GM11168 (cell line): ENCODE measurements around the gene SMTNL2.
"Not testable (repeated sequence)": the region's sequence is repeated elsewhere in the genome, so short reads cannot be mapped to it uniquely, and the experiment has no call there.

Experiments used
- in situ Hi-C: fragments of 300-500 bp; cut with MboI; formaldehyde crosslinking; loops from one replicate; pipeline ENCODE4 v1.12.0; 2022; ENCODE audit warnings: low sequenced_read_pairs; ENCODE audit not compliant: unreplicated experiment

SMTNL2 gene

DNA sequence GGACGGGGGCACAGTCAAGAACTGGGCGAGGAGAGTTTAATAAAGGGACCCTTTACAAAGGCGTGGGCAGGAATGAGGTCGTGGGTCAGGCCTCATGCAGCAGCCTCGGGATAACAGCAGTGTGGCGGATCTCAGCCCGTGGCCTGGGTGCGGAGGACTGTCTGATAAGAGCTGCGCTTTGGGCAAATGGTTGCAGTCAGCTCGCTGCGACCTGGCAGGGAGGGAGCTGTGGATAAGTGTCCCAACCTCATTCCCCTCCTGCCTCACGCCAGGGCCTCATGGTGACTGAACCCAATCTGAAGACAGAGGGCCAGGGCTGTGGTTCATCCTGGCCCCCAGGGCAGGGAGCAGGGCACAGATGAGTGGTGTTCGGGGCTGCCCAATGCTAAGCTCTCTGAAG is 13.6 kb downstream of the SMTNL2 start:
- in situ Hi-C loops: no loop called here

DNA sequence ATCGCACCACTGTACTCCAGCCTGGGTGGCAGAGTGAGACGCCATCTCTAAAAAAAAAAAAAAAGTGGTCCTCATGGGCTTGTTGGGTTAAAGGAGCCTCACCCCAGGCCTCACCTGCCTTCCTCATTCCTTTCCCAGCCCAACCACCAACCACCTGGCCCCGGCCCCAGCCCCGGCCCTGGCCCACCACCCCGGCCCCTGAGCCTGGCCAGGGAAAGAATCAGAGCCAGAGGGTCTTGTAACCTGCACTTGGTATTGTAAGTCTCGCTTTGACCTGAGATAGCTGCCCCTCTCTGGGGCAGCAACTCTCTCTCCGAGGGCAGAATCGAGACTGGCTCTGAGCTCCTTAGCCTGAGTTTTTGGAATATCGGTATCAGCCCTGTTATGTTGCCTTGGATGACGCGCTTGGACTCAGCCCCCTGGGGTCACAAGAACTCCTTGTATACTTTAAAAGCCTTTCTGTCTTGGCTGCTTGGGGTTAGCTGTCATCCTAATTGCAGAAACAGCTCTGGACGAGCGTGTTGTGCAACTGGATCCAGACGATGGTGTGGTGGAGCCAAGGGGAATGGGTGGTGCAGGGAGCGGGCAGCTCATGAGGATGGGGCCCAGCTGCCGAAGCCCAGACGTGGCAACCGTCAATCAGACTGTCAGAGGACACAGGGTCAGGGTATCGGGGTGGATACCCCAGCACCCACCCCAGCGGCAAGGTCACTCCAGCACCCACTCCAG is 14.6 kb downstream of the SMTNL2 start:
- in situ Hi-C loops: no loop called here

DNA sequence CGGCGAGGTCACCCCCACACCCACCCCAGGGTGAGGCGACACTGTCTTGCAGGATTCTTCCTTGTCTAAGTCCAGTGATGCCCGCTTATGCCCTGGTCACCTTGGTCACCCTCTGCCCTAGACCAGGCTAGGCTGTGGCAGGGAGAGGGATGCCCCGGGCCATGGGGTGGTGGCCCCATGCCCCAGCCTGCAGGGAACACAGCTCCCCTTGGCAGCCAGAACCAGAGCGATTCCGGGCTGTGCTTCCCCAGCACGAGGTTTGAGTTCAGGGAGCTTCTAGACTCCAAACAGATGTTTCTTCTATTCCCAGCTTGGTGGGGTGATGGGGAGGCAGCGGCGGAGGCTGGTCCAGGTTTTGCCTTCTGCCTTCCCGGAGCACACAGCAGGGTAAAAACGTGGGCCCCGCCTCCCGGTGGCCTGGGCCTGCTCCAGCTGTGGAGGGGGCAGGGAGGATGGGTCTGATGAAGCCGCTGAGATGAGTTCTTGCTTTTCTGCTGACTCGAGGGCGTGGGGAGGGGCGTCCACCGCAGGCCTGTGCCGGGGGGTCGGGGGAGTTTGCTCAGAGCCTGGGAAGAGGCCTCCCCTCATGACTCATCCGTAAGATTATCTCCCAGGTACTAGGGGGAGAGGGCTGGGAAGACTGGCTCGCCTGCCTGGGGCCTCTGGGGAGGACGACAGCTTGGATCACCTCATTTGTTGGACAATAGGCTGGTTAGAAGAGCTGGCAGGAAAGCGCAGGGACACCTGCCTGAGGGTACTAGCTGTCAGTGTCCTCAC is 15.4 kb downstream of the SMTNL2 start:
- in situ Hi-C loops: no loop called here

DNA sequence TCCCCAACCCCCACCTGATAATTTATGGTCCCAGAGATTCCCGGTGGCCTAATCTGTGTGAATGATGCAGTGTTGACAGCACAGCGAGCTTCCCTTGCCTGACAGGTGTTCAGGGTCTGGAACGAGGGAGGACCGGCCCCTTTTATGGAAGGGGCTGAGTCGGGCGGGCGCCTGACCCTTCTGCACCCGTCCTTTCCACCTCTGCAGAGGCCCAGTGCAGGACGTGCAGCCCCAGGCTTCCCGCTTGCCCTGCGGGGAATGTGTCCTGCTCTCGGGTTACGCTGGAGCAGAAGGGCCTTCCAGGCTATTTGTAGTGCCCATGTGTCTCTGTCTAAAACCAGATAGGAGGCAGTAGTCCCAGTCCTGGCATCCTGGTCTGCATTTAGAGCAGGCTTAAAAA is 16.2 kb downstream of the SMTNL2 start:
- in situ Hi-C loops: no loop called here

DNA sequence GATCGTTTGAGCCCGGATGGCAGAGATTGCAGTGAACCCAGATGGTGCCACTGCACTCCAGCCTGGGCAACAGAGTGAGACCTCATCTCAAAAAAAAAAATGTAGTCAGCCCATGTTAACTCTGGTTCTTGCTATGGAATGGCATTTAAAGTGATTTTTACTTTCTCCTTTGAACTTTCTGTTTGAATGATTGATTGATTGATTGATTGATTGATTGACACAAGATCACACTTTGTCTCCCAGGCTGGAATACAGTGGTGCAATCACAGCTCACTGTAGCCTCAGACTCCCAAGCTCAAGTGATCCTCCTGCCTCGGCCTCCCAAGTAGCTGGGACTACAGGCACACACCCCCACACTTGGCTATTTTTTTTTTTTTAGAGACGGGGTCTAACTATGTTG is 17.0 kb downstream of the SMTNL2 start:
- in situ Hi-C loops: no loop called here

DNA sequence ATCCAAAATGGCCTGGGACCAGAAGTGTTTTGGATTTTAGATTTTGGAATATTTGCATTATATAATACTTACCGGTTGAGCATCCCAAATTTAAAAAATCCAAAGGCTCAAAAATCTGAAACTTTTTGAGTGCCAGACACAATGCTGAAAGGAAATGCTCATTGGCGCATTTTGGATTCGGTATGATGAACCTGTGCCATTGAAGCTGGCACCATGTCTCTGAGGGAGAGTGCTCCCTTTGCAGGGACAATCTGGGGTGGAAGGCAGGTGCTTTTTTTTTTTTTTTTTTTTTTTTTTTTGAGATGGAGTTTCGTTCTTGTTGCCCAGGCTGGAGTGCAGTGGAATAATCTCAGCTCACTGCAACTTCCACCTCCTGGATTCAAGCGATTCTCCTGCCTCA is 17.7 kb downstream of the SMTNL2 start:
- in situ Hi-C loops: no loop called here

DNA sequence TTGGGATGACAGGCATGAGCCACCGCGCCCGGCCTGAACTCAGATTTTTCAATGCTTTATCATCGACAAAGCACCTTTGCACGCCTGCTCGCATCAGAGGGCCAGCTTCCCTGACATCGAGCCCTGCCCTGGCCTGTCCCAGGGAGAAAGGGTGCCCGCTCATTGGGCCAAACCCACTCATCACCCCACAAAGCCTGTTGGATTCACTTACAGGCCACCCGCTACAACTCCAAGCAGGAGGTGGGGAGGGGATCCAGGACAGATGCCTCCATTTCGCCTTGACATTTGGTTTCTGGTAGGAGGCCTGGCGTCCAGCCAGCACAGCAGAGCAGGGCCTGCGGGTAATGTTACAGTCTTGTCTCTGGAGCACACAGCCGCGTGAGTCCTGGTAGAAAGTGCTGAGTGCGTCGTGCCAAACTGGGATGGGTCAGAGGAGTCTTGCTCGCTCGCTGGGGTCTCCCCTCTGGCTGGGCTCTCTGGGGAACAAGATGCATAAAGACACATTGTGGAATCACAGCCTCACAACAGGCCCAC is 19.8 kb downstream of the SMTNL2 start:
- in situ Hi-C loops: no loop called here

DNA sequence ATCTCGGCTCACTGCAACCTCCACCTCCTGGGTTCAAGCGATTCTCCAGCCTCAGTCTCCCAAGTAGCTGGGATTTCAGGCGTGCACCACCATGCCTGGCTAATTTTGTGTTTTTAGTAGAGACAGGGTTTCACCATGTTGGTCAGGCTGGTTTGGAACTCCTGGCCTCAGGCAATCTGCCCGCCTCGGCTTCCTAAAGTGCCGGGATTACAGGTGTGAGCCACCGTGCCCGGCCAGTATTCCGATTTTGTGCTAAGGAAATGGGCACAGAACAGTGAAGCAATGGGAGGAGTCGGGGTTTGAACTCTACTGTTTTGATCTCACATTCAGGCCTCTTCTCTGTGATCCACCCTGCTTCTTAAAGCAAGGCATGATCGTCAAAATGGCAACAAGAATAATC is 20.4 kb downstream of the SMTNL2 start:
- in situ Hi-C loops: not testable (repeated sequence)

DNA sequence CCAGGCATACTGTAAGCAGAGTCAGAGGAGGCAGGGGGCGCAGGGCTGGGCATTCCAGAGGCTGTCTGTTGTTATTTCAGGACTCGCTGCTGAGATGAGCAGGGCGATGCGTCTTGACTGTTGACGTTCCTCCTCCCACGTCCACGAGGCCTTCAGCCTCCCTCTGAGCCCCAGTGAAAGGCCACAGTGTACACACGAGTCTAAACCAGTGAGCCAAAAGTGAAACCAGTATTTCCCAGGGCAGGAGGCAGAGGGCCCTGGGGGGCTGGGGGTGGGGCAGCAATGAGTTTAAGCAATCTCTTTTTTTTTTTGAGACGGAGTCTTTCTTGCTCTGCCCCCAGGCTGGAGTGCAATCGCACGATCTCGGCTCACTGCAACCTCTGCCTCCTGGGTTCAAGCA is 21.5 kb downstream of the SMTNL2 start:
- in situ Hi-C loops: no loop called here

DNA sequence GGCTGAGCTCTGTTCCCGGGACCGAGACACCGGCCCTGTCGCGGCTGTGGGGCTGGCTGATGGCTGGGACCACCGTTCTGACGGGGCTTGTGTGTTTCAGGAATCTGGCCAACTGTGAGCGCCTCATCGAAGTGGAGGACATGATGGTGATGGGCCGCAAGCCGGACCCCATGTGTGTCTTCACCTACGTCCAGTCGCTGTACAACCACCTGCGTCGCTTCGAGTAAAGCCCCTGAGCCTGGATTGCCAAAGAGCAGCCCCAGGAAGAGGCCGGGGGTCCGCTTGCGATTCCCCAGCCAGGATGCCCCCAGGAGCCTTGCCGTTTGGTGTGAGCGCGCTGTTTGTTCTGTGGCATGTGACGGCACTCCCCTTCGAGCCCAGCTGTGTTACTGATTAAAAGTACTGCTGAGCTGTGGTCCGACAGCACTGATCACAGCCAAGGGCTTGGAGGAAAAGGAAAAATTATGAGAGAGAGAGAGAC is 23.0 kb downstream of the SMTNL2 start:
- in situ Hi-C loops: no loop called here

DNA sequence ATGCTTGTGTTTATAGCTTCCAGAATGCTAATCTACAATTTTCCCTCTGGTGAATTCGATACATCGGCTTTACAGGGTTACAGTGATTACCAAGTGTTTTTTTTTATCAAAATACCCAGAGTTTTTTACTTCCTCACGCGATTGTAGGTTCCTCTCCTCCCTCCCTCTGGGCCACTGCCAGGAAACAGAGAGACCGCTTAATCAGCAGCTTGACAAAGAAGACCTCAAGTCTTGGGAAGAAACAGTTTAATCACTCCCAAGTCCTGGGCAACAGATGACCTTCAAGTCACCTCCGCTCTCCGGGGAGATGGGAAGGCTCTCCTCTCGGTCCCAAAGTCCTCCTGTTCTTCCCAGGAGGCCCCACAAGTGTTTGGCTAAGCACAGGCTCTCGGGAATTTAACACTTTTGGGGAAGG is 23.5 kb downstream of the SMTNL2 start:
- in situ Hi-C loops: no loop called here

DNA sequence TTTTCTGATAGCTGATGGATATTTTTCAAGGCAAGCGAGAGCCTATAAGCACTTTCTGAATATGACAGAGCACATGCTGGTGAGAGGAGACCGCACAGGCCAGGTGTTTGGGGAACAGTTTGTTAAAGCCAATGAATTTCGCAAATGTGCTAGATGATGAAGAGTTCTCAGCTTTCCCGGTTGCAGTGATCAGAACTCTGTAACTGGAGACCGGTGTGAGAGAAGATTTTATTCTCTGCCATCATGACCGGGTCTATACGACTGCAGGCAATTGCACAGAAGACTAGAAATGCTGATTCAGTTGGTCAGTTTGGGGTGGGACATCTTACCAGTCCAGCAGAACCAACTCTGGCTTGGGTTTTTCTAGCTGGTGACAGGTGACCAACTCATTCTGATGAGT is 25.4 kb downstream of the SMTNL2 start:
- in situ Hi-C loops: no loop called here

DNA sequence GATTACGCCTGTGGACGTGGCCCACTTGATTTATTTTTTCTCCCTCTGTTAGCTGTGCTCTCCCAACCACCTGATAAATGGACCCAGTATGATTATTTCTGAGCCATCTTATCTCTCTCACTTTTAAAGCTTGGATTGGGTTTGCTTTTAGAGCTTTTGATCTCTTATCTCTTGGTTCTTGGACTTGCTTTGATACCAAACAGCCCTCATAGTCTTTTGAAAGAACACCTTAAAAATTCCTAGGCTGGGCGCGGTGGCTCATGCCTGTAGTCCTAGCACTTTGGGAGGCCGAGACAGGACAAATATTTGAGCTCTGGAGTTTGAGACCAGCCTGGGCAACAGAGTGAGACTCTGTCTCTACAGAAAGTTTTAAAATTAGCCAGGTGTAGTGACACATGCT is 25.8 kb downstream of the SMTNL2 start:
- in situ Hi-C loops: no loop called here

DNA sequence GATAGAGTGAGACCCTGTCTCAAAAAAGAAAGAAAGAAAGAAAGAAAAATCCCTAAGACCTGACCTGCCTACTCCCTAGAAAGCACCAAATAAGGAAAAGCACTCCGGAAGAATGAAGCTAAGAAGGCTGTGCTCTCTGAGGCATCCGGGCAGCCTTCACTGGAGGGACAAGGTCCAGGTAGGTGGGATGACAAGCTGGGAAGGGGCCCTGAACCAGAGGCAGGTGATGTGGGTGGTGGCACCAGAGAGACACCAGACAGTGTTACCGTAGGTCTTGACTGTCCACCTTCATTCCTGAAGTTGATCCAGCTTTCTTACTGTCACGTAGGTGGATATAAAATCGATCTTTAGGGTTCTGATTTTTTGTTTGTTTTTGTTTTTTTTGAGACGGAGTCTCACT is 26.3 kb downstream of the SMTNL2 start:
- in situ Hi-C loops: no loop called here

DNA sequence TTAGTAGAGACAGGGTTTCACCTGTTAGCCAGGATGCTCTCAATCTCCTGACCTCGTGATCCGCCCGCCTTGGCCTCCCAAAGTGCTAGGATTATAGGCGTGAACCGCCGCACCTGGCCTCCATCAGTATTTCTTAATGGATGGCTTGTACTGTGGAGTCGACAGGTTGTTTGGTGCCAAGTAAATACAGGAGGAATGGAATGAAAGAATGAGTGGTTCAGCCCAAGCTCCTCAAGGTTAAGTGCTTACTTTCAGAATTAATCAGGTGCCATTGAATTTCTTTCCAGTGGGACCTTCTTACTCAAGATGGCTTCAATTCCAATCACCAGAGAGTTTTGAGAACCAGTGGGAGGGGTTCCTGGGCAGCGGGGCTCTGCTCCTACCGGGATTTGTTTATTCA is 32.1 kb downstream of the SMTNL2 start:
- in situ Hi-C loops: no loop called here

DNA sequence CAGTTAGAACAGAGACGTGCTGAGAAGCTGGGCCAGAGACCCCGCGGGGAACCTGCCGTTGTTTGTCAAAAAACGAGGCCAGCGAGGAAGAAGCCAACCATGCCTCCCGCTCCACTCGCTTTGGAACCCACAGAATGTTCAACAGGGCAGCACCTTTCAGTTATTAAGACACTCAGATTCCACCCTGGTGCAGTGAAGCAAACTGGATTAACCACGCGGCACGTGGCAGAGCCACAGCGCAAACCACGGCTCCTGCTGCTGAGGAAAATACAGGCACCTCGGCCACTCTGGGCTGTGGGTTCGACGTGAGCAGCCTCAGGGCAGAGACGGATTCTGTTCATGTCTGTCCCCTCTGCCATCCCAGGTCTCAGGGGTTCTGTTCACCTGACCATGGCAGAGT is 32.8 kb downstream of the SMTNL2 start:
- in situ Hi-C loops: no loop called here

DNA sequence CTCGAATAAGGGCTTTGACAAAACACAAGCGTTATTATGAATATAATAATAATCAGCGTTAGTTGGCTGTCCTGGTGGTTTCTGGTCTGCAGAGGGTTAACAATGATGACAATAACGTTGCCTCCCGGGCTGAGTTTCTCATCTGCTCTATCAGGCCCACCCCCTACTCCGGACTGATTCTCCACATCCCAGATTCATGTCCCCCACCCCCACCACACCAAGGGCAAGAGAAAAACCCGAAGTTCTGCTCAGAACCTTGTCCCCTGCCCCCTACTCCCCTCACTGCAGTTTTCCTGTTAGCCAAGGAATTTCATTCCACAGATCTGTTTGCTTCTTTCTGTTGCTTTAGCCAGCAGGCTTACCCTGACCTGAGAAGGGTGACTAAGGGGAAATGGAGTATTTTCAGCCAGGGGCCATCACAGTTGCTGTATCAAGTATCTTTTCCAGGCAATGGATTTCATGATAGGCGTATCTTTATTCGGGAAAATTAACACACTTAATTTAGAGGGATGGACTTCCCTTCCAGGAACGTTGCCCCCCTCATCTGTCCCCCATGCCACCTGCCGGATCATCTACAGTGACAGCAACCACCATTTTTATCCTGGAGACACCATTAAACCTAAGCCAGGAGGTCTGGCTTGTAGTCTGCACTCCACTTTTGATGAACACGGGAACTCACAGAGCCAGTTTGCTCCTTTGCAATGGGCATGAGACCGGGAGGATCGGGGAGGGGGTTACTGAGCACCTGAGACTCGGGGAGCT is 33.4 kb downstream of the SMTNL2 start:
- in situ Hi-C loops: no loop called here

DNA sequence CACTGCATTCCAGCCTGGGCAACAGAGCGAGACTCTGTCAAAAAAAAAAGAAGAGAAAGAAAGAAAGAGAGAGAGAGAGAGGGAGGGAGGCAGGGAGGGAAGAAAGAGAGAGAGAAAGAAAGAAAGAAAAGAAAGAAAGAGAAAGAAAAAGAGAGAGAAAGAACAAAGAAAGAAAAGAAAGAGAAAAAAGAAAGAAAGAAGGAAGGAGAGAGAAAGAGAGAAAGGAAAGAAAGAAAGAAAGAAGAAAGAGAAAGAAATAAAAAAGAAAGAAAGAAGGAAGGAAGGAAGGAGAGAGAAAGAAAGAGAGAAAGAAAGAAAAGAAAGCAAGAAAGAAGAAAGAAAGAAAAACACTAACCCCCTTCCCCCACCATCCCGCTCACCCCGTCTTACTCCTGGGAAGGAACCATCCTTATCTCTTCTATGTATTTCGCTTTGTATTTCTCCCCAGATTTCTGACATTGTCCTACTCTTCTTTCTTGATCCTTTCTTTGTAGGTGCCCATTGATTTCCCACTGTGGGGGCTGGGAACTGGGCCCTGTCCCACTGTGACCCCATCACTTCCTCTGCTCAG is 36.3 kb downstream of the SMTNL2 start:
- in situ Hi-C loops: loop anchor here (5.0 to 10.0 kb wide), 2 partner anchors 53 to 186 kb away; partner anchors contain the start of gene SPNS3

DNA sequence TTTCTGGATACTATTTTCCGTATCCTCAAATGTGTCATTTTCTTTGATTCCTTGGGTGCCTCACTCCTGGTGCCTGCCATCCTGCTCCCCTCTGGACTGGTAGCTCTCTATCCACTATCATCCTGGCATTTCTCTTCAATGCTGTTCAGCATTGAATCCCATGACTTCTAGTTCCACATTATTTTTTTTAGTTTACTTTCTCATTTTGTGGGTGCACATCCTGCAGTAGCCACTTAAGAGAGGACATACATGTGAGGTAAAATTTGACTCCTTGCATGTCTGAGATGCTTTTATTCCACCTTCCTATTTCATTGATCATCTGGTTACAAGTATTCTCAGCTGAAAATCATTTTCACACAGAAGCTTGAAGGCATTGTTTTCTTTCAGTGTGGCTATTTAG is 38.0 kb downstream of the SMTNL2 start:
- in situ Hi-C loops: loop anchor here (5.0 to 10.0 kb wide), 2 partner anchors 55 to 188 kb away; partner anchors contain the start of gene SPNS3

DNA sequence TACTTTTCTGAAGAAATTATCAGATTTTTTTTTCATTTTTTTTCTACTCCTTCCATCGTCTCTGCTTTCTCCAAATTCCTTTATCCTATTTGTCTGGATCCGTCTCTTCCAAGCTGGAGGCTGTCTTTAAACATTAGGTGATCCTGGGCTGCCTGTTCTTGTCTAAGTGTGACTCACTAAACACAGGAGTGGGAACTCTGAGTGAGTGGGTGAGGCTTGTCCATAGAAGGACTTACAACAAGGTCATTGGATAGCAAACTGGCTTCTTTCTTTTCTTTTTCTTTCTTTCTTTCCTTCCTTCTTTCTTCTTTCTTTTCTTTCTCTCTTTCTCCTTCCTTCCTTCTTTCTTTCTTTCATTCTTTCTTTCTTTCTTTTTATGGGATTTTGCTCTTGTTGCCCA is 38.9 kb downstream of the SMTNL2 start:
- in situ Hi-C loops: loop anchor here (5.0 to 10.0 kb wide), 2 partner anchors 56 to 188 kb away; partner anchors contain the start of gene SPNS3
